ENCODE data around the gene ACTR5. TPM values are rescaled to one million over a fixed set of nuclear protein-coding genes. Genes with fewer than 3 reads are reported as not detected.

The ACTR5 gene
- total RNA-seq, 1 experiment from 2014 or later = 22.2 TPM

- Histone ChIP-seq H3K4me1 (peaks cover 5% of the 10 kb centered on the region), H3K27ac (no peak overlapping the region), H3K27me3 (peaks cover 32% of the 10 kb centered on the region), H3K9me3 (replicated peaks) (no peaks in the 10 kb centered on the region), H3K36me3 (no peaks in the 10 kb centered on the region), H3K4me3 (no peak overlapping the region)
- peak; percentile 50 to 54 for DNase-seq
Observed at GRCh38 chr20:38725931-38726803, 22.1 kb upstream of the ACTR5 start.

- H3K36me3 ChIP-seq = no peaks in the 10 kb centered on the region
- peaks cover 26% of the 10 kb centered on the region for H3K27me3 ChIP-seq
- DNase-seq = no peak
- H3K4me3 ChIP-seq = no peak overlapping the region
- H3K27ac ChIP-seq = no peak overlapping the region
- H3K9me3 ChIP-seq (replicated peaks) = no peaks in the 10 kb centered on the region
- H3K4me1 ChIP-seq = peaks cover 5% of the 10 kb centered on the region
Observed at GRCh38 chr20:38726804-38727606, 21.3 kb upstream of the ACTR5 start.

GRCh38 chr20:38727607-38728190, 20.6 kb upstream of the ACTR5 start:
- Histone ChIP-seq H3K4me1 (peaks cover 5% of the 10 kb centered on the region), H3K27me3 (peaks cover 25% of the 10 kb centered on the region), H3K4me3 (no peak overlapping the region), H3K27ac (no peak overlapping the region), H3K36me3 (no peaks in the 10 kb centered on the region), H3K9me3 (replicated peaks) (no peaks in the 10 kb centered on the region)
- DNase-seq = no peak

- Histone ChIP-seq H3K9me3 (replicated peaks) (no peaks in the 10 kb centered on the region), H3K27me3 (peaks cover 22% of the 10 kb centered on the region), H3K36me3 (no peaks in the 10 kb centered on the region), H3K4me3 (no peak overlapping the region), H3K27ac (no peak overlapping the region), H3K4me1 (peaks cover 5% of the 10 kb centered on the region)
- no peak for DNase-seq
Observed at GRCh38 chr20:38728191-38728781, 20.0 kb upstream of the ACTR5 start.

GRCh38 chr20:38728911-38729642, 19.2 kb upstream of the ACTR5 start:
- Histone ChIP-seq H3K27ac (no peak overlapping the region), H3K4me3 (peak overlapping the region; percentile 14), H3K36me3 (no peaks in the 10 kb centered on the region), H3K27me3 (peaks cover 22% of the 10 kb centered on the region), H3K4me1 (peaks cover 5% of the 10 kb centered on the region), H3K9me3 (replicated peaks) (no peaks in the 10 kb centered on the region)
- peak; percentile 81 to 87 for DNase-seq

- H3K9me3 ChIP-seq (replicated peaks) = no peaks in the 10 kb centered on the region
- peaks cover 26% of the 10 kb centered on the region for H3K27me3 ChIP-seq
- DNase-seq = no peak
- H3K36me3 ChIP-seq = no peaks in the 10 kb centered on the region
- H3K4me3 ChIP-seq = no peak overlapping the region
- no peak overlapping the region for H3K27ac ChIP-seq
- H3K4me1 ChIP-seq = peaks cover 5% of the 10 kb centered on the region
Observed at GRCh38 chr20:38729767-38730166, 18.5 kb upstream of the ACTR5 start.

DNA sequence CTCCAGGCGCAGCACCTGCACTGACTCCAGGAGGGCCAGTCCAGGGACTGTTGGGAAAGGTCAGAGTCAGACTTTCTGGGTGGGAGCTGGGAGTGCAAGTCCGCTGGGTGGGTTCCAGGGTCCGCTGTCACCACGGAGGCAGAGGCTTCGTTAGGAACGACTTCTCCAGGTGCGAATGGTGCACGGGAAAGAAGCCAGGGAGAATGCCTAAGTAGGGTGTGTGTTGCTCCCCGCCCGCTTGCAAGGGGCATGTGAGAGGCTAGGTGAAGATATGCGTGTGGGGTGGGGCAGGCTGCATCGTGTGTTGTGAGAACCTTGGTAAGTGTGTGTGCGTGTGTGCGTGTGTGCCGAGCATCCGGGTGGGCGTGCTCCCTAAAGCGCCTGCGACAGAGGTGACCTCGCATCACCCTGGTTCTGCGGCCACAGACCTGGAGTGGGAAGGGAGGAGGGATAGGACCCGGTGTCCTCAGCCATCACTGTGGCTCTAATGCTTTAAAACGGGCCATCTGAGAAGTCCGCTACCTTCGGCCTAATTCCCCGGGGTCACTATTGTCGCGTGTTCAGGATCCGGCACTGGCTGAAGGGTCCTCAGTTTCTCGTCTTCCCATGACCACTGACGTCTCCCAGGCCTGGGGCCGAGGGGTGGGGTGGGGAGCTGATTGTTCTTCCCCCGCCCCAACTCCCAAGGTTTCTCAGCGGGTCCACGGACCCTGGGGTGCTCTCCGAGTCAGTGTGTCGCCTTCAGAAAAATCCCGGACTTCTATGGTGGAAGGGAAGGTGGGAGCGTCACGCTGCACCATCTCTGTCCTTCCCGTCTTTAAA, 17.9 kb upstream of the ACTR5 start:
- Histone ChIP-seq H3K4me1 (peaks cover 5% of the 10 kb centered on the region), H3K4me3 (peak overlapping the region; percentile 44; the same call in 1 of the 2 replicates), H3K27me3 (peaks cover 27% of the 10 kb centered on the region), H3K36me3 (no peaks in the 10 kb centered on the region), H3K27ac (no peak overlapping the region), H3K9me3 (replicated peaks) (no peaks in the 10 kb centered on the region)
- no peak for DNase-seq

- Histone ChIP-seq H3K27ac (no peak overlapping the region), H3K4me1 (peaks cover 5% of the 10 kb centered on the region), H3K36me3 (no peaks in the 10 kb centered on the region), H3K9me3 (replicated peaks) (no peaks in the 10 kb centered on the region), H3K4me3 (peak overlapping the region; percentile 44), H3K27me3 (peaks cover 35% of the 10 kb centered on the region)
- DNase-seq = peak; percentile 90 to 95
Observed at GRCh38 chr20:38730989-38731737, 17.1 kb upstream of the ACTR5 start.

DNA sequence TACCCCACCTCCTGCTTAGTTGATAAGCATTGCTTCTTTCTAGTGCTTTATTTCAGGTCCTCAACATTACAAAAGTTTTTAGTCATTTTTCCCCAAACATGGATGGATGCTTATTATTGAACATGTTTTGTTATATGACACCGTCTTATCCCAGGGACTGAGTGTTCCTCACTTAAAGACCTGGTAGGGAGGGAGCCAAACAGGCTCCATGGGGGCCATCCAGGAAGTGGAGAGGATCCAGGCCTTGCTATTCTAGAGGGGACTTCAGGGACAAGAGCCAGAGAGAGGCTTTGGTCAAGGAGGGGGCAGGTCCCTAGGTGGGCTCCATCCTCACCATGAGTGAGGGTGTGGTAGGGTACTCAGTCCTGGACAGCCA, 16.5 kb upstream of the ACTR5 start:
- Histone ChIP-seq H3K36me3 (no peaks in the 10 kb centered on the region), H3K4me3 (no peak overlapping the region), H3K9me3 (replicated peaks) (no peaks in the 10 kb centered on the region), H3K27ac (no peak overlapping the region), H3K4me1 (peaks cover 5% of the 10 kb centered on the region), H3K27me3 (peaks cover 36% of the 10 kb centered on the region)
- no peak for DNase-seq

DNA sequence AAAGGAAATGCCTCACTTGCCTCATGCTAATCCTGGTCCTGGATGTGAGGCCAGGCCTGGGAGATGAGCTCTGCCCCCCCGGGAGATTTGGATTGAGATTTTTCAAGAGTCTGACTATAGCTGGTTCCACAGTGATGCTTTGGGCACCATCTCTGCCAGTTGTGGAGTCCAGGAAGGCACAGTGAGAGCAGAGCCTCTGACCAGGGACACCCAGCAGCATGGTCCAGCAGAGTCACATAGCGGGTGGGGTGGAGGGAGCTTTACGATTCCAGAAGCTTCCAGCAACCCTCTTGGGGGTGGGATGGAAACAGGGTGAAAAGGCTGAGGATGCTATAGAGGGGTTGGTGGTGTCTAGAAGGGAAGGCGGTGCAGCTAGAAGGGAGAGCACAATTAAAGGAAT, 15.3 kb upstream of the ACTR5 start:
- H3K9me3 ChIP-seq (replicated peaks) = no peaks in the 10 kb centered on the region
- no peaks in the 10 kb centered on the region for H3K36me3 ChIP-seq
- no peak for DNase-seq
- peaks cover 36% of the 10 kb centered on the region for H3K27me3 ChIP-seq
- peaks cover 5% of the 10 kb centered on the region for H3K4me1 ChIP-seq
- no peak overlapping the region for H3K27ac ChIP-seq
- no peak overlapping the region for H3K4me3 ChIP-seq

DNA sequence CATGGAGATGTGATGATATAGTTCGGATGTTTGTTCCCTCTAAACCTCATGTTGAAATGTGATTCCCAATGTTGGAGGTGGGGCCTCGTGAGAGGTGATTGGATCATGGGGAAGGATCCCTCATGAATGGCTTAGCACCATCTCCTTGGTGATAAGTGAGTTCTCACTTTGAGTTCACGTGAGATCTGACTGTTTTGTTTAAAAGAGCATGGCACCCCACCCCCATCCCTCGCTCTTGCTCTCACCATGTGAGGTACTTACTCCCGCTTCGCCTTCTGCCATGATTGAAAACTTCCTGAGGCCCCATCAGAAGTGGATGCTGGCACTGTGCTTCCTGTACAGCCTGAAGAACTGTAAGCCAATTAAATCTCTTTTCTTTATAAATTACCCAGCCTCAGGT, 13.1 kb upstream of the ACTR5 start:
- no peak for DNase-seq
- Histone ChIP-seq H3K9me3 (replicated peaks) (no peaks in the 10 kb centered on the region), H3K36me3 (no peaks in the 10 kb centered on the region), H3K27me3 (peaks cover 24% of the 10 kb centered on the region), H3K4me1 (no peaks in the 10 kb centered on the region; the same call in 1 of the 2 replicates), H3K4me3 (no peak overlapping the region), H3K27ac (no peak overlapping the region)

GRCh38 chr20:38737887-38738286, 10.4 kb upstream of the ACTR5 start:
- no peaks in the 10 kb centered on the region for H3K9me3 ChIP-seq (replicated peaks)
- H3K4me1 ChIP-seq = no peaks in the 10 kb centered on the region
- no peak overlapping the region for H3K27ac ChIP-seq
- no peak overlapping the region for H3K4me3 ChIP-seq
- DNase-seq = no peak
- peaks cover 22% of the 10 kb centered on the region for H3K27me3 ChIP-seq
- H3K36me3 ChIP-seq = no peaks in the 10 kb centered on the region

GRCh38 chr20:38745757-38746156, 2.5 kb upstream of the ACTR5 start:
- H3K36me3 ChIP-seq = no peaks in the 10 kb centered on the region
- H3K9me3 ChIP-seq (replicated peaks) = no peaks in the 10 kb centered on the region
- no peak overlapping the region for H3K4me3 ChIP-seq
- DNase-seq = no peak
- peaks cover 4% of the 10 kb centered on the region; the same call in 1 of the 2 replicates for H3K27me3 ChIP-seq
- H3K27ac ChIP-seq = no peak overlapping the region
- peaks cover 4% of the 10 kb centered on the region; the same call in 1 of the 2 replicates for H3K4me1 ChIP-seq

Data from SJCRH30 (cell line).